Measurements from ENCODE around the gene WNK3. TPM values are rescaled to one million over a fixed set of nuclear protein-coding genes. Genes with fewer than 3 reads are reported as not detected.
"Not testable (repeated sequence)": the region's sequence is repeated elsewhere in the genome, so short reads cannot be mapped to it uniquely, and the experiment has no call there.

Gene WNK3
- total RNA-seq, 1 experiment from 2014 or later: 0.33 TPM

- Histone ChIP-seq H3K9ac (ENCODE audit: low read length) (no peak overlapping the region), H3K4me3 (ENCODE audit: low read length) (no peak overlapping the region), H3F3A (ENCODE audit: low read length, unreplicated experiment) (no peaks in the 10 kb centered on the region), H2AFZ (ENCODE audit: low read length) (no peak overlapping the region), H3K79me2 (ENCODE audit: low read length) (no peaks in the 10 kb centered on the region), H3K36me3 (ENCODE audit: low read depth, low read length) (no peaks in the 10 kb centered on the region), H3K27me3 (ENCODE audit: low read length) (no peaks in the 10 kb centered on the region), H3K9me3 (ENCODE audit: low read length) (no peaks in the 10 kb centered on the region), H3K4me1 (ENCODE audit: insufficient read depth, low read length) (no peaks in the 10 kb centered on the region), H3K27ac (ENCODE audit: low read length) (no peak overlapping the region), H3K9me2 (replicated peaks; ENCODE audit: low read length) (no peaks in the 10 kb centered on the region), H4K20me1 (ENCODE audit: low read length) (no peaks in the 10 kb centered on the region), H3K4me2 (ENCODE audit: low read length) (no peak overlapping the region)
- CTCF ChIA-PET: no interaction called here
- BruUV-seq (replicated peaks): no TSS peak
- ATAC-seq (no peak), DNase-seq (no peak)
- POLR2A ChIA-PET (ENCODE audit: unreplicated experiment): no interaction called here
- no peak for TF ChIP-seq EZH2 (IDR thresholded peaks at IDR 0.05; ENCODE audit: low read length, unreplicated experiment)
- TF ChIP-seq EZH2phosphoT487 (IDR thresholded peaks at IDR 0.05; ENCODE audit: borderline replicate concordance, low read length): no peak
- TF ChIP-seq, protein P1, sequence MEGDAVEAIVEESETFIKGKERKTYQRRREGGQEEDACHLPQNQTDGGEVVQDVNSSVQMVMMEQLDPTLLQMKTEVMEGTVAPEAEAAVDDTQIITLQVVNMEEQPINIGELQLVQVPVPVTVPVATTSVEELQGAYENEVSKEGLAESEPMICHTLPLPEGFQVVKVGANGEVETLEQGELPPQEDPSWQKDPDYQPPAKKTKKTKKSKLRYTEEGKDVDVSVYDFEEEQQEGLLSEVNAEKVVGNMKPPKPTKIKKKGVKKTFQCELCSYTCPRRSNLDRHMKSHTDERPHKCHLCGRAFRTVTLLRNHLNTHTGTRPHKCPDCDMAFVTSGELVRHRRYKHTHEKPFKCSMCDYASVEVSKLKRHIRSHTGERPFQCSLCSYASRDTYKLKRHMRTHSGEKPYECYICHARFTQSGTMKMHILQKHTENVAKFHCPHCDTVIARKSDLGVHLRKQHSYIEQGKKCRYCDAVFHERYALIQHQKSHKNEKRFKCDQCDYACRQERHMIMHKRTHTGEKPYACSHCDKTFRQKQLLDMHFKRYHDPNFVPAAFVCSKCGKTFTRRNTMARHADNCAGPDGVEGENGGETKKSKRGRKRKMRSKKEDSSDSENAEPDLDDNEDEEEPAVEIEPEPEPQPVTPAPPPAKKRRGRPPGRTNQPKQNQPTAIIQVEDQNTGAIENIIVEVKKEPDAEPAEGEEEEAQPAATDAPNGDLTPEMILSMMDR (conservative IDR thresholded peaks at IDR 0.05; ENCODE audit: low read depth, low read length): no peak
- intact Hi-C loops (cut with micrococcal nuclease): no loop called here
Measured at GRCh38 chrX:54397113-54397512, 39.3 kb upstream of the WNK3 start.

DNA sequence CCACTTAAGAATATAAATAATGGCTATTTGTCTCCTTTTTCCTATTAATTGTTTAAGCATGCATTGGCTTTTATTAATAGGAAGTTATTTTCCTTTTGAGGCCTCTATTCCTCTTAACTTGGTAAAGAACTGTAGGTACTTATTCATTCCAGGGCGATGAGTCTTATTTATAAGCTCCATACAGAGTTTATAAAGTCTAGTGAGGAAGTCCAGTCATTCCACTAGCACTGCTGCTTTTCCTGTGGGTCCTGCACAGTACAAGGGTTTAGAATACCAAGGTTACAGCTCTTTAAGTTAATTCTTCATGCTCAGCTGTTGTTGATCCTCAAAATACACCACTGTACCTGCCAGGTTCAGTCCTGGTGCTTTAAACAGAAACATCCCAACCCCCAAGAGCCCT lies 28.5 kb upstream of the WNK3 start:
- H3K27ac ChIP-seq (ENCODE audit: low read length): no peak overlapping the region
- no peak for TF ChIP-seq EZH2phosphoT487 (IDR thresholded peaks at IDR 0.05; ENCODE audit: borderline replicate concordance, low read length)
- TF ChIP-seq, protein P1 (conservative IDR thresholded peaks at IDR 0.05; ENCODE audit: low read depth, low read length): no peak
- no peak for TF ChIP-seq EZH2 (IDR thresholded peaks at IDR 0.05; ENCODE audit: low read length, unreplicated experiment)
- H2AFZ ChIP-seq (ENCODE audit: low read length): no peak overlapping the region
- no peaks in the 10 kb centered on the region for H3K27me3 ChIP-seq (ENCODE audit: low read length)
- ChIA-PET POLR2A (ENCODE audit: unreplicated experiment) (no interaction called here), CTCF (no interaction called here)
- H4K20me1 ChIP-seq (ENCODE audit: low read length): no peaks in the 10 kb centered on the region
- intact Hi-C loops (cut with micrococcal nuclease): no loop called here
- no peak overlapping the region for H3K4me3 ChIP-seq (ENCODE audit: low read length)
- H3K9me3 ChIP-seq (ENCODE audit: low read length): no peaks in the 10 kb centered on the region
- H3K4me2 ChIP-seq (ENCODE audit: low read length): no peak overlapping the region
- H3K4me1 ChIP-seq (ENCODE audit: insufficient read depth, low read length): no peaks in the 10 kb centered on the region
- DNase-seq: peak; percentile 14
- H3K9me2 ChIP-seq (replicated peaks; ENCODE audit: low read length): no peaks in the 10 kb centered on the region
- ATAC-seq: peak; percentile 90
- H3K36me3 ChIP-seq (ENCODE audit: low read depth, low read length): no peaks in the 10 kb centered on the region
- no peak overlapping the region for H3K9ac ChIP-seq (ENCODE audit: low read length)
- no peaks in the 10 kb centered on the region for H3K79me2 ChIP-seq (ENCODE audit: low read length)
- no peaks in the 10 kb centered on the region for H3F3A ChIP-seq (ENCODE audit: low read length, unreplicated experiment)
- no TSS peak for BruUV-seq (replicated peaks)

DNA sequence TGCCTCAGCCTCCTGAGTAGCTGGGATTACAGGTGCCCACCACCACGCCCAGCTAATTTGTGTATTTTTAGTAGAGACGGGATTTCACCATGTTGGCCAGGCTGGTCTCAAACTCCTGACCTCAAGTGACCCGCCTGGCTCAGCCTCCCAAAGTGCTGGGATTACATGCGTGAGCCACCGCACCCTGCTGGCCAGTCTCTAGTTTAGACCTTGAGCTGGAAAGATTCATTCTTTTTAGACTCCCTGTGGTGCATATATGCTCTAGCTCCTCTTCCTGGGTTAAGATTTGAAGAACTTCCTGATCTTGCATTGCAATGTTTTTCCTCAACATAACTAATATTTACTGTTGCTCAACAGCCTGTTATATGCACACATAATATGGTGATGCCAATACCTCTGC lies 26.8 kb upstream of the WNK3 start:
- H3K27me3 ChIP-seq (ENCODE audit: low read length); H3K9ac ChIP-seq (ENCODE audit: low read length); H3K79me2 ChIP-seq (ENCODE audit: low read length); H3K27ac ChIP-seq (ENCODE audit: low read length); ATAC-seq; POLR2A ChIA-PET (ENCODE audit: unreplicated experiment); H3K36me3 ChIP-seq (ENCODE audit: low read depth, low read length); H4K20me1 ChIP-seq (ENCODE audit: low read length); BruUV-seq (replicated peaks); H3K9me2 ChIP-seq (replicated peaks; ENCODE audit: low read length); H3F3A ChIP-seq (ENCODE audit: low read length, unreplicated experiment); CTCF ChIA-PET; DNase-seq; intact Hi-C loops (cut with micrococcal nuclease); H2AFZ ChIP-seq (ENCODE audit: low read length); H3K4me1 ChIP-seq (ENCODE audit: insufficient read depth, low read length); H3K4me3 ChIP-seq (ENCODE audit: low read length); H3K9me3 ChIP-seq (ENCODE audit: low read length); H3K4me2 ChIP-seq (ENCODE audit: low read length): not testable (repeated sequence)

Data from PC-3 (cell line).